HT-29 (cell line): ENCODE data around the gene TMX4. TPM values are rescaled to one million over a fixed set of nuclear protein-coding genes. Genes with fewer than 3 reads are reported as not detected.

Source experiments
- DNase-seq: peaks from one replicate; pipeline ENCODE4 v3.0.0-alpha.2; 2015; ENCODE audit warnings: low spot score
- total RNA-seq: library from RNA; depleted of rRNA; stranded (reverse); fragments of >200 nt; shearing (Covaris generic); gene quantifications from 2 replicates; pipeline ENCODE4 v1.2.3, GENCODE V29; 2014

TMX4 gene
- total RNA-seq, 1 experiment from 2014 or later, result 9.4 TPM

- DNase-seq, result no peak
These were observed 362 bp upstream of the TMX4 start for GRCh38 chr20:8019998-8020247.

DNA sequence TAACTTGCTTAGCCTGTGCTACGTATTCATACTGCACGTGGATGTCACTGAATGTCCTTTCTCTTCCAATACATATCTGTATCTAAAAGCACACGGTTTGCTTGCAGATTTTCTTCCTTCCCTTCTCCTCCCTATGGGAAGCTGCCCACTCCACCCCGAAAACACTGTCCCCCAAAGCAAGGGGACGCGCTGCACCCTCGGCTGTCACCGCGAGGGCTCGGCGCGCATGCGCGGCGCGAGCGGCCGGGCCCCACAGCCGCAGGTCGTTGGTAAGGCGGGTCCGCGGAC is 659 bp downstream of the TMX4 start:
- DNase-seq, result peak; percentile 70

DNA sequence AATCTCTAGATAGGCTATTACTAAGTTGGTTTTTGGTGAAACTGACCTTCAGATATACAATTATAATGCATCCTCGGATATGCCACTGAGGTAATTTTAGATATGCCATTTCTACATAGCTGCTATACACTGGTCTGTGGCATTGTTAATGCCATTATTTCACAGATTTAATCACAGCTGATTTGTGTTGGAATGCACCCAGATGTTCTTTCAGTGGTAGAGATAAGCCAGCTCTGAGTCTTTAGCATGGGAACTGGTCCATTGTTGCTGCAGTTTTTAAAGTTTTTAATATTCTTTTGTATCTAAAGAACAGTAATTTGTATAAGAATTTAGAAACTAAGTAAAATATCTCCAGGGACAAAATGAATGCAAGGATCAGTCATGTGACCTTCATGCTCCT is 6.8 kb downstream of the TMX4 start:
- no peak for DNase-seq

DNA sequence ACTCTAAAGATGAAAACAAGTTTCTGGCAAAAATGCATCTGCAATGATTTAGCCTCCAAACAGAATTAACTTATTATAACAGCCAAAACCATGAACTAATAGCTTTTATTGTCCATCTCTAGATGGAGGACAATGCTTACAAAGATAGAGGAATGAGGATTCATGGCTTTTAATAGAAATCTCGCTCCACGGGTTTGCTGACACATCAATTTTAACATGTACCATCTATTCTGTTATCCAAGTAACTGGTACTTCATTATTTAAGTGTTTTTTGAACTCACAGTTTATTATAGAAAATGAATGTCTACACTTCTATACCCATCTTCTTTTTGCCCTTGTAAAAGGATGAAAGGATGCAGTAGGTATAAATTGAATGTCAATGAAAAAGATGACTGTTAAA is 10.8 kb downstream of the TMX4 start:
- no peak for DNase-seq

GRCh38 chr20:8007490-8007889 is 12.1 kb downstream of the TMX4 start:
- DNase-seq, result no peak

GRCh38 chr20:8005575-8006366 is 13.8 kb downstream of the TMX4 start:
- no peak for DNase-seq

GRCh38 chr20:8005033-8005432 is 14.5 kb downstream of the TMX4 start:
- DNase-seq, result no peak

GRCh38 chr20:8002056-8002455 is 17.5 kb downstream of the TMX4 start:
- DNase-seq, result no peak

- DNase-seq, result no peak
These were observed 18.8 kb downstream of the TMX4 start for GRCh38 chr20:8000796-8001195.

GRCh38 chr20:7996898-7997297 is 22.7 kb downstream of the TMX4 start:
- DNase-seq, result no peak

- no peak for DNase-seq
These were observed 24.8 kb downstream of the TMX4 start for GRCh38 chr20:7994809-7995208.

DNA sequence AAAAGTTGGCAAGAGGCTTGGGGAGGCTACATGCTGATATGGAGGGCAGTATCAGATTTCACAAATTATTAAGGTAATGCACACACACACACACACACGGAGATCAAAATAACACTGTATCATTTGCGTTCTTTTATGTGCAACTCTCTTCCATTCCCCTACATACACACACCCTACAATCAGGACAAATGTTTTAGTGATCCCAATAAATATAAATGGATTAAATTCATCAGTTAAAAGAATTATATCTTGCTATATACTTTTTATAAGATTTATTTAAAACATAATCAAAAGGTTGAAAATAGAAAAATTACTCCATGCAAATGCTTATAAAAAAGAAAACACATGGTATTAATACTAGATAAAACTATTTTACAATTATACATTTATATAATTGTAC is 25.9 kb downstream of the TMX4 start:
- DNase-seq, result no peak

DNA sequence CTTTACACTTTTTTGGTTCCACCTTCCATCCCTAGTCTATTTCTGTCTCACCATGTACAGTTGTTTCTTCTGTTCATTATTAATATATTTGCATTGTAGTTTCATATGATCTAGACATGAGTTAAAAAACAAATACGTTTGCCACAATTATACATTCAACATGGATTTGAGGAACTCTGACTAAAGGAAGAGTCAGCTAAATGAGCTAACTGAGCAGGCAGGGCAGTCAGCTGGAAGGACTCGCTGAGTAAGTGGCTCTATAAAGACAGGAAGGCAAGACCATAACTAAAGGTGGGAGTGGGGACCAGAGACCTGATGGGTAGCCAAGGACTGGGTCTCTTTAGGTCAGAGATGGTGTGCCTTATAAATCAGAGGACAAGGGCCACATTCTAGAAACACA is 26.3 kb downstream of the TMX4 start:
- no peak for DNase-seq

- no peak for DNase-seq
These were observed 29.2 kb downstream of the TMX4 start for GRCh38 chr20:7990385-7990784.

DNA sequence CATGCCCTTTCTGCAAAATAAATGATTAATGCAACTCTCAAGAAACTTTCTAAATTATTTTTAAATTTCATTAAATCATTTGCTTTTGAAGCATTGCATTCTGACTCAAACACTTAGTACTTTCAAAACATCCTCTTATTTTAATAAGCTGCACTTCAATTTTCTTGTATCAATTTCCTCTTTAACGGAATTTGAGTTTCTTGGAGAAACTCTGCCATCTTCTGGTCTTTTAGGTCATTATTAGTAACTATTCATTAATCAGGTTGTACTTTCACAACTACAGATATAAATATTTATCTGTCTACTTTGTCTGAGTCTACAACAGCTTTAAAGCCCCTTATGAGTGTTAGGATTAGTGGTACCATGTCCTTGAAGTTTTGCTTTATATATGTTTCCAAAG is 30.2 kb downstream of the TMX4 start:
- DNase-seq, result no peak

DNA sequence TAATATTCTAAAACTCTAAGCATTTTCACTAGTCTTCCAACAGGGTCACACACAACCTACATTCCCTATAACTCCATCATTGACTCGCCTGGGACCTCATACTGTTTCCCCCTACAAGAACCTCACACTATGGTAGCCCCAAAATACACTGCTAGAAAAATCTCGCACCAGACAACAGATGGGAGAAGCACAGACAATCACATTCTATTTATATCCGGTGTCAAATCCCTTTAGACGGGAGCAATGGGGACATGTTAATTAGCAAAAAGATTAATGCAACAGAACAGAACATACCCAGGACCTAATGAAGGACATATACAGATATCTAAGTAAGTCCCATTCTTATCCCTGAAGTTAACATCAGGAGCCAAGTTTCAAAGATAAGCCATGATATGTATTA is 33.6 kb downstream of the TMX4 start:
- DNase-seq, result no peak

DNA sequence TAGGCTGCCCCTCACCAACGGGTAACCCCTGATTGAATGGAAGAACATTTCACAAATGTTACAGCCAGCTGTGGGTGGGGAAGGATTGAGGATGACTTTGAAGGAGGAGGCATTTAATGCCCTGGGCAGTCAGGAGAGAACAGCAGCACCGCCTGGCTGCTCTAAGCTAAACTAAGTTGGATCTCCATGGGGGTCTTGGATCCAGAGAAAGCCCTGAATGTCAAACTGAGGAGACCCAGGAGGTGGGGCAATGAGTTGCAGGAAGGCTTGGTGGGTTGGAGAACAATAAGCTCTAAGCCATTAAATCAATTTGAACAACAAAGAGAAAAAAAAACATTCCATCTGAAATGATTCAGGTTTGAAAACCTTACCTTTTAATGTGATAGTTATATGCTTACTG is 35.4 kb downstream of the TMX4 start:
- DNase-seq, result no peak

DNA sequence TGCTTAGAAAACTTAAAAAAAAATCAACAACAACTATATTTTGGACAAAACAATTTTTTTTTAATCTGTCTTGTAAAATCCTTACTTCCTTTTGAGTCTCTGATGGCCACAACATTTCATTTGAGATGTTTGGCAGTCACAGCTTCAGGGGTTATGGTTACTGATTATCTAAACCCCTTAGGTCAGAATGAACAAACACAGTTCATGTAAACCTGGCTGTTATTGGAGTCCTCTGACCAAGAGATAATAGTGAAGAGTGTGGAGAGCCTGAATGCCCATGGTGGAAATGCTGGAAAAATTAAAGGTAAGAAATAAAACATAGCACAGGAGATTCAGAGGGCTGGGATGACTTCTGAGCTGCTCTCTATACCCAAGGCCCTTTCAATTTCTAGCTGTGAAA is 38.2 kb downstream of the TMX4 start:
- DNase-seq, result no peak

DNA sequence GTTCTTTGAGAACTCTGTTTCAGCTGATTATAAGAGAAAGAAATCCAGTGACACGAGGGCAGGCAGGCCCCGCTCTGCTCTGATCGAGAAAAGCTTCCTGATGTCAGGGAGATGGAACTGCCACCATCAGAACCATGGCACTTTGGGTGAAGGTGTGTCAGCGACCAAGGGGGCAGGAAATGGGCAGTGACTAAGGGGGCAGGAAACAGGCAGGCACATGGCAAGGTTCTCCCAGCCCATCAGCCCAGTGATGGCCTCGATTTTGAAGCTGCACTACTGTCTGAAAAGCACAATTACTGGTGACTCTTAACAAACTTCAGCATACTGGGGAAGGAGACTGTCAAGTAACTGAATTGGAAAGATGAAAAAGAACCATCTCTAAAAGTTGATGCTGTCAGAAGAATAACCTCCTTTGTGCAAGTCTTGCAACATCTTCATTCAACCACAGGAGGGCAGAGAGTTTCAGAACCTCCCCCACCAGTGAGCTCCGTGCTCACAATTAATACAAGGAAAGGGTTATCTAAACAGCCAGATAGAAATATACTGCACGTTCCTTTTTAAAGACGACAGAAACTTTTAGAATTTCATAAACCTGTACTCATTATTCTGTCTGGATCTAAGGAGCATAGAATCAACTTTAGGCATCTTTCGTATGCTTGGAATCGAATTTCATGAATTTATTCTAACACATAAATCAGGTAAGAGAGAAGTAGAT is 39.1 kb downstream of the TMX4 start:
- peak; percentile 60 for DNase-seq

DNA sequence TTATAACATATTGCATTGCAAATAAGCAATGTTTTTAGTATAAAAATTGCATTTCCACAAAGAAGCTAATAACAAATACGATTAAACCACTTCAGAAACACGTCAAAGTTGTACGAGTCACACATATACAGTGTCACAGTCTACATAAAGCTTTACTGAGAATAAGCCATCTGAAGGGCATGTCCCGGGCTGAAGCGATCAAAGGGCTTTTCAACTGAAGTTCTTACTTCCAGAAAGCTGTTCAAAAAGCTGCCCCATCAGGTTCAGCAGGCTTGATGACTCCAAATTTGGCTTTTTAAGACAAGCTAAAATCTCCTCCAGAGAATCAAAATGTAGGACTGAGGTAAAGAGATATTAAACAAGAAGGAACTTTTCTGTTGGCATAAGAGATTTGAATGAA is 41.9 kb downstream of the TMX4 start:
- no peak for DNase-seq

DNA sequence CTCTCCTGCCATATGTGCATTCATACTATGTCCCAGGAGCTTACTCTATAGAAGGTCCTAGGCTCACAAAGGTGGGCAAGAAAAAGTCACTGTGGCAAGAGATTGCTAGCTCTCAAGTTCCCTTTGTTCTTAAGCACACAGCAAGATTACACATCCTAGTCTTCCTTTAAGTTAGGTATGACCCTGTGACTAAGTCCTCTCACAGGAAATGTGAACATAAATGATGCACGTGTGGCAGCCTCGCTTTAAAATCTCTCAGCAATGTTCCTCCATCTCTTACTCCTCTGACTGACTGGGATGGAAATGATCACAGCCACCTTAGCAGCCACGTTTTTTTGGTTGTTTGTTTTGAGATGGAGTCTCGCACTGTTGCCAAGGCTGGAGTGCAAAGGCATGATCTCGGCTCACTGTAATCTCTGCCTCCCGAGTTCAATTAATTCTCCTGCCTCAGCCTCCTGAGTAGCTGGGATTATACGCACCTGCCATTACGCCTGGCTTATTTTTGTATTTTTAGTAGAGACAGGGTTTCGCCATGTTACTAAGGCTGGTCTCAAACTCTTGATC is 43.6 kb downstream of the TMX4 start:
- DNase-seq, result no peak

DNA sequence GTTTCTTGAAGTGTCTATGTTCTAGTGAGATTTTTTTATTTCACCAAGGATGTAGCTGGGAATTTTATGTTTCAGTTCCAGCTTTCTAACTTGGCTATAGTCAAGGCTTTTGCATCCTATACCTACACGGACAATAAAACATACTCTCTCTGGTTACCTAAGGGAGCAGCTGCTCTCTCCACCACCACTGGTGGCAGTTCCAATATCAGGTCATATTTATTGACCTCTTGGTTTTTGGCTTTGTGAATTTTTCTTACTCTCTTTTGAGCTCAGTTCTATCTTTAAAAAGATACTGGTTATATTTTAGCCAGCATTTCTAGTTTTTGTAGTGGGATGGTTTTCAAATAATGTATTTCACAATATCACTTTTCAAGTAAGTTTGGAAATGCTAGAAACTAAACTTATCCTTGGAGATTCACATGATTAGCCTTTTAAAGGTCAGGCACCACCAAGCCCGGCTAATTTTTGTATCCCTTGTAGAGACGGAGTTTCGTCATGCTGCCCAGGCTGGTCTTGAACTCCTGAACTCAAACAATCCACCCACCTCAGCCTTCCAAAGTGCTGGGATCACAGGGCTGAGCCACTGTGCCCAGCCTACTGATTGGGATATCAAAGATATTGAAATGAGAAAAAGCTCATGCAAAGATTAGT is 44.7 kb downstream of the TMX4 start:
- DNase-seq, result no peak
